Nephron (organoid): ENCODE measurements around the gene SLCO3A1.

Source experiments
- H3K27ac Mint-ChIP-seq, 3 experiments: 2 replicates each; pipeline ENCODE4 v1.8.0; 2020; ENCODE audit warnings: mixed read lengths in 3 of 3, mild to moderate bottlenecking in 2 of 3, moderate library complexity in 1 of 3
- H3K27me3 Mint-ChIP-seq: 2 replicates; pipeline ENCODE4 v1.8.0; 2021; ENCODE audit warnings: low read depth, mild to moderate bottlenecking, moderate library complexity, mixed read lengths
- H3K36me3 Mint-ChIP-seq: 2 replicates; pipeline ENCODE4 v1.8.0; 2020; ENCODE audit warnings: low read depth, mixed read lengths
- H3K4me1 Mint-ChIP-seq: 2 replicates; pipeline ENCODE4 v1.8.0; 2020; ENCODE audit warnings: mixed read lengths
- H3K4me3 Mint-ChIP-seq, 3 experiments: 2 replicates each; pipeline ENCODE4 v1.8.0; 2020; ENCODE audit warnings: mild to moderate bottlenecking in 3 of 3, mixed read lengths in 3 of 3, moderate library complexity in 2 of 3
- H3K9me3 Mint-ChIP-seq: 2 replicates; pipeline ENCODE4 v1.8.0; 2020; ENCODE audit warnings: mixed read lengths
- CTCF ChIP-seq, 3 experiments: fragments of 200-600 bp; sonication (generic); IDR thresholded peaks; one replicate each; pipeline ENCODE4 v1.5.0; 2021; ENCODE audit warnings: antibody characterized with exemption in 3 of 3; ENCODE audit not compliant: unreplicated experiment in 3 of 3

Gene SLCO3A1

DNA sequence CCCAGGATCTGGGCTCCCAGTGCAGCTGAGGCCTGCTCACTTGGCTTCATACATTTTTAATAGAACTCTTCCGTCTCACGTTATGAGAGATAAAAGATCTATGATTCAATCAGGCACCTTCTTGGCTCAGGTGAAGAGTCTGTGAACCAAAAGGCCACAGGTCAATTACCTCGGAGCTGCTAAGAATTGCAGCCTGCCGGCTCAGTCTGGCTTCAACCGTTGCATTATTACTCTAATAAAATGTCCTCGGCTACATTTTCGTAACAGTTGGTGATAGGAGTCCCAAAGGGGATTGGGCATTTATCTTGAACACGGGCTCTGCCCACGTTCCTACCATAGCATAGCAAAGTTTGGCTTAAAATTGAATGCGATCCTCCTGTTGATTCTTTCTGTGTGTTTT, 176.3 kb downstream of the SLCO3A1 start:
- no peaks in the 10 kb centered on the region for H3K9me3 Mint-ChIP-seq
- H3K4me1 Mint-ChIP-seq, result peaks cover 23% of the 10 kb centered on the region
- no peak overlapping the region for H3K27ac Mint-ChIP-seq
- no peak overlapping the region for H3K4me3 Mint-ChIP-seq
- no peak for TF ChIP-seq CTCF (IDR thresholded peaks at IDR 0.05; ENCODE audit: unreplicated experiment in 3 of 3)
- H3K36me3 Mint-ChIP-seq, result no peaks in the 10 kb centered on the region
- peaks cover 32% of the 10 kb centered on the region for H3K27me3 Mint-ChIP-seq

GRCh38 chr15:92033314-92033713, 179.8 kb downstream of the SLCO3A1 start:
- Mint-ChIP-seq H3K36me3 (no peaks in the 10 kb centered on the region), H3K4me3 (no peak overlapping the region), H3K4me1 (peaks cover 21% of the 10 kb centered on the region), H3K27me3 (peaks cover 36% of the 10 kb centered on the region), H3K9me3 (peaks cover 3% of the 10 kb centered on the region), H3K27ac (peak overlapping the region in 1 of 3 experiments; percentile 0)
- no peak for TF ChIP-seq CTCF (IDR thresholded peaks at IDR 0.05; ENCODE audit: unreplicated experiment in 3 of 3)

- Mint-ChIP-seq H3K27me3 (peaks cover 36% of the 10 kb centered on the region), H3K4me1 (peaks cover 17% of the 10 kb centered on the region), H3K27ac (peak overlapping the region in 1 of 3 experiments; percentile 0), H3K9me3 (peaks cover 5% of the 10 kb centered on the region), H3K4me3 (no peak overlapping the region), H3K36me3 (no peaks in the 10 kb centered on the region)
- TF ChIP-seq CTCF (IDR thresholded peaks at IDR 0.05; ENCODE audit: unreplicated experiment in 3 of 3), result no peak
These were observed 180.2 kb downstream of the SLCO3A1 start for GRCh38 chr15:92033723-92034122.

DNA sequence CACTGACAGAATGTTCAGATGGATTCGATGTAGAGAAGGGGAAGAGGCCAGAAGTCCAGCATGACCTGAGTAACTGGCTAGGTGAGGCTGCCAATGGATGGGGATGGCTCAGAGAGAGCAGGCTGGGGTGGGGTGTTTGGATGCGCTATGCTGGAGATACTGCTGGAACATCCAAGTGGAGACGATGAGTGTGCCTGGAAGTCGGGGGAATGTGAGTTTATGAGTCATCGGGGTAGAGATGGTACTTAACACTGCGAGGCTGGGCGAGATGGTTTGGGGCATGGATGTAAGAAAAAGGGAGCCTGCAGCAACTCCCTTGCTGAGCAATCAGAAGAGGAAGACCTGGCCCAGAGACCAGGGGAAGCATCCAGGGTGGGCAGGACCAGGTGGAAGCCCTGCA, 180.7 kb downstream of the SLCO3A1 start:
- TF ChIP-seq CTCF (IDR thresholded peaks at IDR 0.05; ENCODE audit: unreplicated experiment in 3 of 3), result no peak
- peaks cover 9% of the 10 kb centered on the region for H3K9me3 Mint-ChIP-seq
- peaks cover 15% of the 10 kb centered on the region for H3K4me1 Mint-ChIP-seq
- peaks cover 36% of the 10 kb centered on the region for H3K27me3 Mint-ChIP-seq
- no peak overlapping the region for H3K27ac Mint-ChIP-seq
- H3K36me3 Mint-ChIP-seq, result no peaks in the 10 kb centered on the region
- no peak overlapping the region for H3K4me3 Mint-ChIP-seq

- Mint-ChIP-seq H3K36me3 (no peaks in the 10 kb centered on the region), H3K9me3 (peaks cover 15% of the 10 kb centered on the region), H3K4me3 (no peak overlapping the region), H3K27ac (no peak overlapping the region), H3K27me3 (peaks cover 39% of the 10 kb centered on the region), H3K4me1 (peaks cover 5% of the 10 kb centered on the region)
- no peak for TF ChIP-seq CTCF (IDR thresholded peaks at IDR 0.05; ENCODE audit: unreplicated experiment in 3 of 3)
These were observed 182.0 kb downstream of the SLCO3A1 start for GRCh38 chr15:92035551-92035950.

DNA sequence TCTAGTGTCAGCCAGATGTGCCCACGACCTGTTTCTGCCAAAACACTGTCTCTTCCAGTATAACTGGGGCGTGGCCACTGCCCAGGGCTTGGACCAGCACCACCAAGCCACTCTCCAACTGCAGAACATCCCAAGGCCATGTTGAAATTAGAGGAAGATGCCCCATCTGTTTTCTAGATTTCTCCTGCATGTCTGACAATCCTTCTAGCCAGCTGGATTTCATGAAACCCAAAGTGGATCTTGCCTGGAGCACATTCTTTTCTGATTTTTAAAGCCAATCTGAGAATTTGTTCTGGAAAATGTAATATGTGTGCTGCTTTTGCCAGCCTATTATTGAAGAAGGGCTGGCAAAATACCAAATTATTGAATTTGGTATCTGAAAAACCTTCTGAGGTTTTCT, 182.5 kb downstream of the SLCO3A1 start:
- Mint-ChIP-seq H3K4me1 (peaks cover 5% of the 10 kb centered on the region), H3K36me3 (no peaks in the 10 kb centered on the region), H3K27me3 (peaks cover 39% of the 10 kb centered on the region), H3K27ac (no peak overlapping the region), H3K4me3 (no peak overlapping the region), H3K9me3 (peaks cover 15% of the 10 kb centered on the region)
- no peak for TF ChIP-seq CTCF (IDR thresholded peaks at IDR 0.05; ENCODE audit: unreplicated experiment in 3 of 3)
